H1 (cell line): Measurements from ENCODE around the gene SREK1IP1. TPM values are rescaled to one million over a fixed set of nuclear protein-coding genes. Genes with fewer than 3 reads are reported as not detected.

Experiments
- BACH1 ChIP-seq: IDR thresholded peaks from 2 replicates; pipeline ENCODE4 v1.6.1; 2012; ENCODE audit warnings: low read length, improper control_type of control experiment
- CHD2 ChIP-seq: IDR thresholded peaks from 2 replicates; pipeline ENCODE4 v1.6.1; 2012; ENCODE audit warnings: low read length, improper control_type of control experiment
- PHF8 ChIP-seq: fragments of 200-600 bp; sonication (generic); conservative IDR thresholded peaks from 2 replicates; pipeline ENCODE4 v1.7.1; 2012; ENCODE audit warnings: low read depth, mild to moderate bottlenecking, inconsistent platforms, low read length, moderate library complexity
- POLR2AphosphoS5 ChIP-seq: IDR thresholded peaks from 2 replicates; pipeline ENCODE4 v1.6.1; 2011; ENCODE audit warnings: low read depth, low read length
- RNF2 ChIP-seq: fragments of 200-900, 300-1000 bp; sonication (generic); IDR thresholded peaks from 2 replicates; pipeline ENCODE4 v1.7.1; 2016; ENCODE audit warnings: borderline replicate concordance, low read depth, mild to moderate bottlenecking, antibody characterized with exemption, low read length; ENCODE audit not compliant: poor library complexity, severe bottlenecking; ENCODE audit errors: missing control alignments
- TBP ChIP-seq: IDR thresholded peaks from 2 replicates; pipeline ENCODE4 v1.6.1; 2011; ENCODE audit warnings: low read depth, low read length, improper control_type of control experiment
- polyA plus RNA-seq, 7 experiments: library from polyadenylated mRNA; depleted of rRNA in 3 of 7; stranded (reverse) in 5 of 7; unstranded in 2 of 7; fragments of >200 nt in 5 of 7; fragments of 200-250 nt in 2 of 7; gene quantifications; 1 replicate in 5 of 7; 2 replicates in 1 of 7; 4 replicates in 1 of 7; pipeline versions ENCODE4 v1.2.1 to v1.2.3, GENCODE V29; 2011 to 2013; ENCODE audit warnings: missing spikeins in 2 of 7, mixed read lengths in 2 of 7
- total RNA-seq: library from RNA; stranded (reverse); fragmentation: NEBNext Ultra II Directional; extraction: Animal tissue kit (Norgen Biotek cat#: 25700); gene quantifications from 2 replicates; pipeline ENCODE4 v1.2.1, GENCODE V29; 2021

Gene SREK1IP1
- total and polyA plus RNA-seq, 2 of the 8 experiments (the other 6 are each of a cell fraction or from before 2014, with no cell fraction given): 6.2 to 39.0 TPM

DNA sequence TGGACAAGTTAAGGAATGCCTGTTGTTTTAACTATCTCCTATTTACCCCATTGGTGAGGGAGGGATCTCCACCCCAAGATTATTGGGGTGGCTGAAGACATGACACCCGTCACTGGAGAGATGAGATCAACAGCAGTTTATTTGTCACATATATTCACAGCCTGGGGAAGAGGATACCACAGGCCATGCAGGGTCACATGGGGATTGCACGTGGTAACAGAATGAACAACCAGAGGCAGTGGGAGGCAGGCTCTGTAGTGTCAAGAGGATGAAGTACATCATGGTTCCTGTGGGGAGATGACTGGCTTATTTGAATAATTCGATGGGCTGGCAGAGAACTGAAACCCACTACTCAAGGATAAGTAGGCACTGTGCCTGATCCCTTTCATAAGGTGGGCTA is 96.8 kb downstream of the SREK1IP1 start (continued):
- TF ChIP-seq RNF2: no peak
- no peak for TF ChIP-seq BACH1
- no peak for TF ChIP-seq PHF8
- no peak for TF ChIP-seq POLR2AphosphoS5
- TF ChIP-seq TBP: no peak
- no peak for TF ChIP-seq CHD2
